Endothelial cell of umbilical vein (primary cell): Measurements from ENCODE around the gene FNDC5. TPM values are rescaled to one million over a fixed set of nuclear protein-coding genes. Genes with fewer than 3 reads are reported as not detected.

Source experiments
- BruUV-seq: library from RNA; stranded (reverse); fragments of 400-500 nt; replicated peaks from 2 replicates; lab custom pipeline; 2021; lab: Mats Ljungman, UMichigan
- CTCF ChIA-PET: fragments of 300-600, 350-600 bp; sonication (Branson Sonifier 250); formaldehyde crosslinking; loops from one replicate; lab custom pipeline; 2021; ENCODE audit warnings: antibody characterized with exemption, inconsistent platforms; lab: Charles Lee
- POLR2A ChIA-PET: fragments of 300-600, 350-600 bp; sonication (Branson Sonifier 250); formaldehyde crosslinking; loops from one replicate; lab custom pipeline; 2021; ENCODE audit warnings: antibody characterized with exemption, inconsistent platforms; lab: Charles Lee
- DNase-seq: peaks from one replicate; pipeline ENCODE4 v3.0.0-alpha.2; 2011; ENCODE audit warnings: low read depth, low spot score
- FAIRE-seq: peaks from 2 replicates; lab custom pipeline; 2011; peaks lifted over from hg19 to GRCh38; lab: Jason Lieb, UNC
- H2AFZ ChIP-seq: 2 replicates; pipeline ENCODE4 v1.6.0; 2012; ENCODE audit warnings: low read depth, low read length, control low read depth, inconsistent platforms
- H3K27ac ChIP-seq: 2 replicates; pipeline ENCODE4 v1.5.1; 2011; ENCODE audit warnings: low read depth, mild to moderate bottlenecking, control low read depth, low read length, moderate library complexity; ENCODE audit not compliant: insufficient read depth
- H3K27me3 ChIP-seq, 2 experiments: 2 replicates each; pipeline versions ENCODE4 v1.6.0 to v1.6.1; 2011; ENCODE audit warnings: low read length in 2 of 2, mixed read lengths in 1 of 2; ENCODE audit not compliant: control insufficient read depth in 2 of 2, insufficient read depth in 2 of 2
- H3K36me3 ChIP-seq, 2 experiments: 2 replicates in 1 of 2; 3 replicates in 1 of 2; pipeline ENCODE4 v1.5.1; 2011; ENCODE audit warnings: low read length in 2 of 2, mild to moderate bottlenecking in 1 of 2, moderate library complexity in 1 of 2; ENCODE audit not compliant: control insufficient read depth in 2 of 2, insufficient read depth in 2 of 2; ENCODE audit errors: extremely low read depth in 1 of 2
- H3K4me1 ChIP-seq: 3 replicates; pipeline ENCODE4 v1.5.1; 2011; ENCODE audit warnings: mild to moderate bottlenecking, low read length; ENCODE audit not compliant: control insufficient read depth, insufficient read depth; ENCODE audit errors: extremely low read depth
- H3K4me2 ChIP-seq: 2 replicates; pipeline ENCODE4 v1.6.1; 2011; ENCODE audit warnings: low read length, control low read depth, mixed read lengths; ENCODE audit not compliant: insufficient read depth
- H3K4me3 ChIP-seq, 3 experiments: fragments of 200-600 bp in 1 of 3; sonication (generic), shearing (Covaris generic) in 1 of 3; replicated peaks in 1 of 3; 2 replicates each; pipeline ENCODE4 v1.5.1; 2011 to 2016; ENCODE audit warnings: control low read depth in 3 of 3, low read length in 3 of 3, mild to moderate bottlenecking in 2 of 3, inconsistent platforms in 1 of 3, low read depth in 1 of 3, moderate library complexity in 1 of 3; ENCODE audit not compliant: insufficient read depth in 1 of 3
- H3K79me2 ChIP-seq: 2 replicates; pipeline ENCODE4 v1.6.0; 2012; ENCODE audit warnings: low read length, inconsistent platforms; ENCODE audit not compliant: control insufficient read depth, insufficient read depth
- H3K9ac ChIP-seq: replicated peaks from 2 replicates; pipeline ENCODE3; 2011; ENCODE audit warnings: low read length, control low read depth; ENCODE audit not compliant: insufficient read depth; ENCODE audit errors: extremely low read depth
- H3K9me1 ChIP-seq: replicated peaks from 3 replicates; pipeline ENCODE4 v1.6.0; 2011; ENCODE audit warnings: mild to moderate bottlenecking, low read length; ENCODE audit not compliant: control insufficient read depth, insufficient read depth; ENCODE audit errors: extremely low read depth
- H3K9me3 ChIP-seq: replicated peaks from 2 replicates; pipeline ENCODE4 v1.5.1; 2012; ENCODE audit warnings: low read length, inconsistent platforms; ENCODE audit not compliant: control insufficient read depth, insufficient read depth
- H4K20me1 ChIP-seq: replicated peaks from 2 replicates; pipeline ENCODE3; 2011; ENCODE audit warnings: mild to moderate bottlenecking, low read length; ENCODE audit not compliant: control insufficient read depth, insufficient read depth; ENCODE audit errors: extremely low read depth
- CTCF ChIP-seq, 2 donors: IDR thresholded peaks; 1 replicate in 1 of 2; 2 replicates in 1 of 2; pipeline ENCODE4 v1.5.1; 2011; ENCODE audit warnings: low read length in 2 of 2, mild to moderate bottlenecking in 2 of 2, moderate library complexity in 2 of 2, control low read depth in 1 of 2, inconsistent platforms in 1 of 2, low read depth in 1 of 2; ENCODE audit not compliant: insufficient read depth in 1 of 2; ENCODE audit errors: extremely low read depth in 1 of 2
- MYC ChIP-seq: IDR thresholded peaks from one replicate; pipeline ENCODE4 v1.6.1; 2011; ENCODE audit warnings: mild to moderate bottlenecking, low read depth, low read length
- POLR2A ChIP-seq: IDR thresholded peaks from 2 replicates; pipeline ENCODE4 v1.6.1; 2012; ENCODE audit warnings: low read depth, mild to moderate bottlenecking, control low read depth, low read length
- POLR2AphosphoS5 ChIP-seq: IDR thresholded peaks from 2 replicates; pipeline ENCODE4 v1.6.1; 2012; ENCODE audit warnings: low read depth, mild to moderate bottlenecking, control low read depth, low read length, moderate library complexity; ENCODE audit not compliant: insufficient read depth
- dilution Hi-C: fragments of 300-500 bp; cut with MboI; formaldehyde crosslinking; loops from one replicate; pipeline ENCODE4 v1.15.0; 2019; ENCODE audit warnings: low sequenced_read_pairs; ENCODE audit not compliant: extremely low pct_ligation_motif_present
- intact Hi-C: fragments of 100-400 bp; cut with micrococcal nuclease; formaldehyde crosslinking; loops from one replicate; pipeline ENCODE4 v1.10.0; 2022
- polyA plus RNA-seq, 4 experiments: library from polyadenylated mRNA; depleted of rRNA in 3 of 4; stranded (reverse) in 3 of 4; unstranded in 1 of 4; fragments of >200 nt; gene quantifications; 2 replicates each; pipeline versions ENCODE4 v1.2.1 to v1.2.3, GENCODE V29; 2011 to 2012; ENCODE audit warnings: missing spikeins in 1 of 4
- total RNA-seq: library from RNA; stranded (reverse); gene quantifications from 2 replicates; pipeline ENCODE4 v1.2.3, GENCODE V29; 2021

The FNDC5 gene
- total and polyA plus RNA-seq, 2 donors (not counting 3 experiments of a cell fraction or from before 2014, with no cell fraction given) = 0.14 to 0.64 TPM

- dilution Hi-C loops = no loop called here
- Histone ChIP-seq H3K9me1 (no peaks in the 10 kb centered on the region), H3K9me3 (no peaks in the 10 kb centered on the region), H3K4me1 (peaks cover 13% of the 10 kb centered on the region), H3K27ac (no peak overlapping the region), H4K20me1 (no peaks in the 10 kb centered on the region), H2AFZ (no peak overlapping the region), H3K9ac (no peak overlapping the region), H3K36me3 (no peaks in the 10 kb centered on the region), H3K4me2 (no peak overlapping the region), H3K4me3 (no peak overlapping the region), H3K79me2 (no peaks in the 10 kb centered on the region), H3K27me3 (peaks cover 0 to 3% of the 10 kb centered on the region in 2 experiments)
- no peak for FAIRE-seq
- BruUV-seq = no TSS peak
- DNase-seq = no peak
- CTCF ChIA-PET = interaction anchor here (1.2 to 2.1 kb wide), 4 partner anchors 11 to 109 kb away, joined by 3 to 13 read pairs (median 4); partner anchors contain the start of gene HPCA
- TF ChIP-seq POLR2A (no peak), CTCF (IDR thresholded peaks at IDR 0.05; ENCODE audit: extremely low read depth in 1 of 2, insufficient read depth in 1 of 2, low read depth in 1 of 2, low read length in 2 of 2) (no peak), POLR2AphosphoS5 (no peak), MYC (no peak)
- POLR2A ChIA-PET = no interaction called here
- intact Hi-C loops = no loop called here
These were observed 27.3 kb upstream of the FNDC5 start for GRCh38 chr1:32898056-32898455.
